ENCODE measurements around the gene ICAM4. TPM values are rescaled to one million over a fixed set of nuclear protein-coding genes. Genes with fewer than 3 reads are reported as not detected.

ICAM4 gene
- total and polyA plus RNA-seq, 2 of the 8 experiments (the other 6 are each of a cell fraction or from before 2014, with no cell fraction given): 1.5 to 4.1 TPM

DNA sequence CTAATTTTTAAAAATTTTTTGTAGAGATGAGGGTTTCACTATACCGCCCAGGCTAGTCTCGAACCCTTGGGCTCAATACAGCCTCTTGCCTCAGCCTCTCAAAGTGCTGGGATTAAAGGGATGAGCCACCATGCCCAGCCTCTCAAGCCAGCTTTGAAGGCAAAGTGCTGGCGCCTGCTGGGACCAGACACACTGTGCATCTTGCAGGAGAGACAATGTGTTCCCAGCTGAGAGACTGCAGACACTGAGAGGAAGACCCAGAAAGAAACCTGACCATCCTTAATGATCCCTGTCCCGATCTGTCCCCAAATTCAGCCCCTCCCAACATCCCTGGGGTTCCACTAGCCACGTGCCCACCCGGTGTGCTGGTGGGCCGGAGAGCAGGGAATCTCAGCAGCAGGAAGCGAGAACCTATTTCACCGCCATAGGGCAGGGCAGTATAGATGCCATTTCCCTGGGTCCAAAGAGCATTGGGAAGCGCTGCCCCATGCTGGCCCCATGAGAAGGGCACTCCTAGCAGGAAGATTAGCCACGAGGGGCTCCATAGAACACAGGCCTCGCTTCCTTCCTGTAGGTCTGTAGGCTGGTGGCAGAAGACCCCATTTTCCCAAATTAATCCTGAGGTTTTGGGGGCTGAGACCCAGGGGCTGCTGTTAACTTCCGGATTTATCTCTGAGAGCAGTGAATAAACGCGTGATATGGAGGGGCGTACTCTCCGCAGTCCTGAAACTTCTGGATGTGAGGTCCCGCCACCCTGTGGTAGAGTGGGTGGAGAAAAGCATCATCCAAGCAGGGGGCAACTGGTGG, 45.6 kb downstream of the ICAM4 start:
- H3K23me2 ChIP-seq (ENCODE audit: low read depth, low read length): peaks cover 13% of the 10 kb centered on the region
- DNase-seq (ENCODE audit: low read depth in 1 of 2, low spot score in 2 of 2) (no peak), FAIRE-seq (no peak)
- no peak overlapping the region for H2BK20ac ChIP-seq (ENCODE audit: low read length)
- H3K27me3 ChIP-seq (replicated peaks in 1 of 4; ENCODE audit: control insufficient read depth in 3 of 4, extremely low read depth in 1 of 4, insufficient read depth in 3 of 4, low read length in 3 of 4): peaks cover 0 to 3% (median 0%) of the 10 kb centered on the region in 4 experiments; a peak in 2 of 7 replicates
- no peak overlapping the region for H3K4ac ChIP-seq (replicated peaks; ENCODE audit: insufficient read length, low read depth, low read length)
- peaks cover 0 to 19% (median 7%) of the 10 kb centered on the region in 4 experiments; a peak in 6 of 7 replicates for H3K4me1 ChIP-seq (replicated peaks in 1 of 4; ENCODE audit: control insufficient read depth in 3 of 4, insufficient read depth in 4 of 4, low read length in 3 of 4)
- peaks cover 5 to 24% of the 10 kb centered on the region in 2 experiments for H3K79me2 ChIP-seq (ENCODE audit: control insufficient read depth in 1 of 2, insufficient read depth in 2 of 2, low read length in 2 of 2)
- no peak overlapping the region for H3K14ac ChIP-seq (ENCODE audit: insufficient read length)
- no peaks in the 10 kb centered on the region for H3K9me3 ChIP-seq (ENCODE audit: insufficient read depth in 2 of 2, low read depth in 1 of 2, low read length in 1 of 2)
- ChIA-PET CTCF (ENCODE audit: partially characterized antibody) (interaction anchor here (0.6 to 4.9 kb wide), 12 partner anchors 11 to 73 kb away, joined by 3 to 21 read pairs (median 4); partner anchors contain the start of gene ICAM1), POLR2A (ENCODE audit: partially characterized antibody) (interaction anchor here (0.9 to 6.8 kb wide), 13 partner anchors 13 to 138 kb away, joined by 3 to 104 read pairs (median 4); partner anchors contain the start of genes DNMT1, FDX2, ICAM1 and ICAM4)
- H3K36me3 ChIP-seq (ENCODE audit: control insufficient read depth in 2 of 4, insufficient read depth in 4 of 4, low read length in 3 of 4): peaks cover 20 to 29% (median 25%) of the 10 kb centered on the region in 4 experiments
- no peak overlapping the region for H2AK5ac ChIP-seq (ENCODE audit: low read depth, low read length)
- H2BK15ac ChIP-seq (ENCODE audit: low read length): no peak overlapping the region
- H3K9ac ChIP-seq (replicated peaks in 1 of 4; ENCODE audit: extremely low read depth in 1 of 4, low read depth in 3 of 4, low read length in 3 of 4): peak overlapping the region; percentile 52 to 86 (median 78)
- peak overlapping the region; percentile 75 to 96 (median 90) for H3K4me3 ChIP-seq (ENCODE audit: extremely low read depth in 1 of 4, insufficient read depth in 2 of 4, low read depth in 3 of 4, low read length in 4 of 4)
- H2BK120ac ChIP-seq (replicated peaks; ENCODE audit: low read depth, low read length): no peak overlapping the region
- no peak overlapping the region; the same call in 1 of the 2 replicates for H3K18ac ChIP-seq (ENCODE audit: extremely low read depth, low read length)
- H3K27ac ChIP-seq (ENCODE audit: low read depth, low read length): peak overlapping the region; percentile 76
- WGBS, 2 experiments (ENCODE audit: extremely low coverage in 1 of 2, insufficient coverage in 1 of 2, insufficient read length in 1 of 2, insufficient replicate concordance in 2 of 2, low coverage in 1 of 2, low lambda C conversion rate in 2 of 2, missing lambda C conversion rate in 1 of 2): 46% methylated on average over 18 of the region's 18 CpGs; no CpG with 5 or more reads in 1 of the 2 experiments
- no peak overlapping the region for H2AFZ ChIP-seq (ENCODE audit: low read length)
- no peak overlapping the region for H4K91ac ChIP-seq (replicated peaks; ENCODE audit: insufficient read length, low read length)
- no peak overlapping the region for H4K8ac ChIP-seq (ENCODE audit: extremely low read depth, insufficient read depth, low read length)
- H4K5ac ChIP-seq (ENCODE audit: insufficient read length, low read depth, low read length): no peak overlapping the region
- peaks cover 7% of the 10 kb centered on the region for H3K79me1 ChIP-seq (ENCODE audit: low read depth, low read length)
- H4K20me1 ChIP-seq (replicated peaks in 1 of 2; ENCODE audit: control insufficient read depth in 1 of 2, insufficient read depth in 2 of 2, low read length in 2 of 2): peaks cover 9 to 19% of the 10 kb centered on the region in 2 experiments
- H3K56ac ChIP-seq (replicated peaks; ENCODE audit: insufficient read length, low read depth, low read length): no peak overlapping the region
- H3K23ac ChIP-seq (ENCODE audit: insufficient read length): no peak overlapping the region
- no peak overlapping the region for H2BK12ac ChIP-seq (ENCODE audit: low read depth, low read length)
- H3K4me2 ChIP-seq (ENCODE audit: insufficient read depth in 1 of 2, low read depth in 2 of 2, low read length in 2 of 2): peak overlapping the region; percentile 82 to 91
- peak overlapping the region; percentile 82 for H2BK5ac ChIP-seq (ENCODE audit: low read depth, low read length)
- TF ChIP-seq RXRA (IDR thresholded peaks at IDR 0.05; ENCODE audit: insufficient read depth, low read depth, low read length): no peak
